ENCODE measurements around the gene MXD1.
"Not testable (repeated sequence)": the region's sequence is repeated elsewhere in the genome, so short reads cannot be mapped to it uniquely, and the experiment has no call there.

Gene MXD1, protein sequence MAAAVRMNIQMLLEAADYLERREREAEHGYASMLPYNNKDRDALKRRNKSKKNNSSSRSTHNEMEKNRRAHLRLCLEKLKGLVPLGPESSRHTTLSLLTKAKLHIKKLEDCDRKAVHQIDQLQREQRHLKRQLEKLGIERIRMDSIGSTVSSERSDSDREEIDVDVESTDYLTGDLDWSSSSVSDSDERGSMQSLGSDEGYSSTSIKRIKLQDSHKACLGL

GRCh38 chr2:69914950-69915945, at the start of gene MXD1:
Gene MXD1 (plus strand): TSS chr2:69915109. CDS start chr2:69915331, 222 bp downstream.
- DNase-seq (ENCODE audit: low read depth in 3 of 3, low spot score in 1 of 3): peak in 1 of 3 donors; percentile 97

GRCh38 chr2:69888451-69888850, 26.5 kb upstream of the MXD1 start:
- DNase-seq (ENCODE audit: low read depth in 3 of 3, low spot score in 1 of 3): no peak

GRCh38 chr2:69889302-69889701, 25.6 kb upstream of the MXD1 start:
- no peak for DNase-seq (ENCODE audit: low read depth in 3 of 3, low spot score in 1 of 3)

GRCh38 chr2:69890881-69891280, 24.0 kb upstream of the MXD1 start:
- DNase-seq (ENCODE audit: low read depth in 3 of 3, low spot score in 1 of 3): no peak

GRCh38 chr2:69892838-69893424, 22.0 kb upstream of the MXD1 start:
- DNase-seq (ENCODE audit: low read depth in 3 of 3, low spot score in 1 of 3): not testable (repeated sequence)

- peak; percentile 38 to 70 (median 62) for DNase-seq (ENCODE audit: low read depth in 3 of 3, low spot score in 1 of 3)
These were observed 21.0 kb upstream of the MXD1 start, which contains the start of gene SNRNP27 for GRCh38 chr2:69893684-69894551. Gene SNRNP27 (plus strand): TSS chr2:69893956. CDS start chr2:69893985, 29 bp downstream.

DNA sequence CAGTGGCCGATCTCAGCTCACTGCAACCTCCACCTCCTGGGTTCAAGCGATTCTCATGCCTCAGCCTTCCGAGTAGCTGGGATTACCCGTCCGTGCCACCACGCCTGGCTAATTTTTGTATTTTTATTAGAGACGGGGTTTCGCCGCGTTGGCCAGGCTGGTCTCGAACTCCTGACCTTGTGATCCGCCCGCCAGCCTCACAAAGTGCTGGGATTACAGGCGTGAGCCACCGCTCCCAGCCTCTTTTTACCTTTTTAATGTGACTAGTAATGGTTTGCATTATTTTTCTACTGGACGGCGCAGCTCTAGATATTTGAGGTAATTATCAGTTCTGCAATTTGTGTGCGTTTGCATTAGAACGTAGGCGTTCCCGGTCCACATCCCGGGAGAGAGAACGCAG, 20.2 kb upstream of the MXD1 start:
- DNase-seq (ENCODE audit: low read depth in 3 of 3, low spot score in 1 of 3): not testable (repeated sequence)

- no peak for DNase-seq (ENCODE audit: low read depth in 3 of 3, low spot score in 1 of 3)
These were observed 12.5 kb upstream of the MXD1 start for GRCh38 chr2:69902213-69902922.

- no peak for DNase-seq (ENCODE audit: low read depth in 3 of 3, low spot score in 1 of 3)
These were observed 7.7 kb upstream of the MXD1 start for GRCh38 chr2:69907216-69907615.

- DNase-seq (ENCODE audit: low read depth in 3 of 3, low spot score in 1 of 3): no peak
These were observed 2.8 kb upstream of the MXD1 start for GRCh38 chr2:69911985-69912563.

DNA sequence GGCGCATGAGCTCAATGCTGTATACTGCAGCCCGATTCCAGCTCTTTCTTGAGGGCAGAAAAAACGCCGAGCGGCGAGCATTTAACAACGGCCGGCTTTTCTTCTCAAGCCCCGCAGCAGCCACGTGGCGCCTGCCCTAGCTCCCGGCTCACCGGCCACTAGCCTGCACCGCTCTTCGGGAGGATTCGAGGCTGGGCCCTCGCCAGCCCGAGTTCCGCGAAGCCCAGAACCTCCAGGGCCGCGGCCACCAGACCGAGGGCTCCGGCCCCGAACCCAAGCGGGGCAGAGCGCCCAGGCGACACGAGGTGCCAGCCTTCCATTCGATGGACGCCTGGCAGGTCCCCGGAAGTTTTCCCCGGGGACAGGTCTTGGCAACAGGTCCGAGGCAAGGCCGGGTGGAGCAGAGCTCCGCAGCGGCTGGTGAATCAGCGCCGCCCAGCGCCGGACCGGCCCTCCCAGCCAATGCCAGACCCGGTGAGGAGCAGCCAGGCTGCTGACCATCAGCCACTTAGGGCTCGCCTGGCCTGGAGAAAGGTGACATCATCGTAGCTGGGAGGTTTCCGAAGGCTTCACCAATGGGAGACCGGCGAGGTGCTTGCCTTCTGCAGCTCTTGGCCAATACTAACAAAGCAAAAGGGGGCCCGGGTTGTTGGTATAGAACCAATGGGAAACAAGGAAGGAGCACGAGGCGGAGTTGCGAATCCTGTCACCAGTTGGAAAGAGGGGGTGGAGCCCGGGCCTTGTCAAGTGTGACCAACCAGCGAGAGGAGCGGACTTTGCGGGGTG, 552 bp upstream of the MXD1 start:
- peak; percentile 29 to 100 (median 99) for DNase-seq (ENCODE audit: low read depth in 3 of 3, low spot score in 1 of 3)

GRCh38 chr2:69916106-69916505, 1.2 kb downstream of the MXD1 start:
- DNase-seq (ENCODE audit: low read depth in 3 of 3, low spot score in 1 of 3): no peak

DNA sequence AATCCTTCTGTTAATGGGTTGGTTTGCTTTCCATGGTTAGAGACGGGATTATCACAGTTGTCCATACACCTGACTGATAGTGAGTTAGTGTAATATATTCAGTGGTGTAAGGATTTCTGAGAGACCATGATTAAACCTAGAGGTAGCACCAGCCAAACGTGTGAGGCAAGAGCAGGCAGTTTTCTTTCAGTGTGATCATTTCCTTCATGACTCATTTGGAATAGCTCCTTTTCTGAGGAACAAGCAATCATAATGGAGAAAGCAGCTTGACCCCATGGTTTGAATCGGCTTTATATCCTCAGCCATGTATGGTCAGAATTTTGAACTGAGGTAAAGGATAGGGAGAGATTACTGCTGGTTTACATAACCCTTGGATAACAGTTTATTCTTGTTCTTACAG, 2.9 kb downstream of the MXD1 start:
- DNase-seq (ENCODE audit: low read depth in 3 of 3, low spot score in 1 of 3): no peak

DNA sequence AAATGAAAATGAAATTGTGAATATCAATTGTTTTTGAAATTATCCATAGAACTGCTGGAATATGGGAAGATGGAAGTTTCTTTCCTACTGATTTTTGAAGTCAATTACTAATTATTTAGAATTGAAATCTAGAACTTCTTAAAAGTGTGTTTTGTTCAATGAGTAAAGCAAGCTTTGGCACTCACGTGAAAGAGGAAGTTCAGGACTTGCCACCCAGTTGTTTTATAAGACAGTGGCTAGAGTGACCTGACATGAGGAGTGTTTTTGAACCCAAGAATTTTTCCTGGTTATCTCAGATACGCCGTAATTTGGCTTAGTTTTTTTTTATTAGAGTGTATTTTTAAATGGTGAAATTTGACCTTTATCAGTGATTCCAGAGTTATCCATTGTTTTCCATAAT, 3.5 kb downstream of the MXD1 start:
- no peak for DNase-seq (ENCODE audit: low read depth in 3 of 3, low spot score in 1 of 3)

GRCh38 chr2:69923116-69923515, 8.2 kb downstream of the MXD1 start:
- DNase-seq (ENCODE audit: low read depth in 3 of 3, low spot score in 1 of 3): no peak

DNA sequence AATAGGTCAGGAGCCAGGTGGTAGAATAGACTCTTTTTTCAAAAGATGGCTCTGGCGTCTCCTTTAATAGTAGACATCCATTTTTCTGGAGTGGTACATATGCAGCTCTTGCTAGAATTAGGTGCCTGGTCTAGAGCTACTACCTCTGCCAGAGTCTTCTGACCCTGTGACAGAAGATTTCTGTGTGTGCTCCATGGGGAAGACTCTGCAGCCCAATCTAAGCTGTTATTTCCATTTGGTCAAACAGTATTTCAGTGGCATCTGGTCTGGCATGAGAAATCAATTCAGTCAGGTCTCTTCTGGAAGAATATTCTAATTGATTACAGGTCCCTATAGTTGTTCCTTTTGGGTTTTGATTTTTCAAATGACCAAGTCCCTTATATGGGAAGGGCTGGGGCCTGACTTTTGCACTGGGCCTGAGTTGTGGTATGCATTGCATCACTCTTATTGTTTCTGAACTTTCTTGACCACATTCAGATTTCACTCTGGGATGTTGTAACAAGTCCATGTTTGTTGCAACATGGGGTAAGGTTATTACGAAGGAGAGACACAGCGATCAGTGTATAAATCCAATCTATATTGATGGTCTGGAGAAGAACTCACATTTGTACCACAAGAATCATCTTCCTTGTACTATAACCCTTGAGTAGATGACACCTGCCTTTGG, 12.1 kb downstream of the MXD1 start:
- DNase-seq (ENCODE audit: low read depth in 3 of 3, low spot score in 1 of 3): no peak

DNA sequence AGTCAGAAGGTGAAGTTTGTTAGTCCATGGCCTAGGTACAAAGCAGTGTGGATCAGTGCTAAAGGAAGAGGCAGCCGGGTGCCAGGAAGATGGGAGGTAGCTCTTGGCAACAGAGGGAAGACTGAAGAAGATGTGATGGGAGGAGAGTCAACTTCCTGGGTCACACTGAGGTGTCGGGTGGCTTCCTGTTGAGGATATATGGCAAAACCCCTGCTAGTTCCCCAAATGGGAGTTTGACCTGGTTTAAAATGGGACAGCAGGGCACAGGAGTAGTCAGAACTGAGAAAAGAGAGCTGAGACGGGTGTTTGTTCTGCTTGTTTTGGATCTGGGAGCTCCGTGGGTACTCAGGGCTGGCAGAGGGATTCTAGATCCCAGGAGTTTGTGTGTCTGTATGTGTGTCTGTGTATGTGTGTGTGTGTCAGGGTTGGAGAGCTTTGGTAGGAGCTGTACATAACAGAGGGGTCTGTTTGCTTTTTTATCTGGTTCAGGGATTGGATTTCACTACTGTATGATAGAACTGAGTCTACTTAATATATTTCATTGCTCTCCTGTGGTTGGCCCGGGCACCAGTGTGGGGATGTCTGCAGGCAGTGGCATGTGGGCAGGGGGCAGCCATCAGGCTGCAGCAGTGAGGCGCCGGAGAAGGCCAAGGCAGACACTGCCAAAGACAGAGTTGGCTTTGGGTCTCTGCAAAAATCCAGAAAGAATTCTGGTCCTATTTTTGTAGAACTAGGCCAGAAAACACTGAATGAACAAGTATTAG, 17.1 kb downstream of the MXD1 start:
- no peak for DNase-seq (ENCODE audit: low read depth in 3 of 3, low spot score in 1 of 3)

- DNase-seq (ENCODE audit: low read depth in 3 of 3, low spot score in 1 of 3): no peak
These were observed 17.6 kb downstream of the MXD1 start for GRCh38 chr2:69932596-69932922.
